ENCODE measurements around the gene PRKCE. TPM values are rescaled to one million over a fixed set of nuclear protein-coding genes. Genes with fewer than 3 reads are reported as not detected.
A peak's percentile ranks its signal among the peaks of the same experiment; 100 is the strongest.

Gene PRKCE
- total RNA-seq, 2 experiments from 2014 or later, result 24.9 to 26.2 TPM

GRCh38 chr2:45653122-45653913 lies 1.8 kb downstream of the PRKCE start:
- H3K27ac Mint-ChIP-seq, result peak overlapping the region; percentile 82
- intact Hi-C loops (cut with DNase I, micrococcal nuclease), result loop anchor here (5.0 kb wide), 2 partner anchors 86 to 884 kb away; no protein-coding TSS in a partner anchor
- ATAC-seq (ENCODE audit: poor library complexity) (no peak), DNase-seq (no peak)
- no peak for TF ChIP-seq CTCF (IDR thresholded peaks at IDR 0.05)
- H3K27me3 Mint-ChIP-seq, result peaks cover 5% of the 10 kb centered on the region
- Histone ChIP-seq H3K4me3 (ENCODE audit: low read length) (peak overlapping the region; percentile 80), H3K27ac (ENCODE audit: low read depth in 1 of 2, low read length in 2 of 2) (no peak overlapping the region), H3K9me3 (ENCODE audit: control insufficient read depth in 1 of 2, insufficient read depth in 1 of 2, low read length in 2 of 2) (no peaks in the 10 kb centered on the region), H3K36me3 (ENCODE audit: insufficient read depth, low read length) (no peaks in the 10 kb centered on the region), H3K4me1 (ENCODE audit: insufficient read depth, low read length) (peaks cover 21% of the 10 kb centered on the region), H3K27me3 (ENCODE audit: control insufficient read depth in 1 of 2, insufficient read depth in 2 of 2, low read length in 2 of 2) (no peaks in the 10 kb centered on the region)
- CTCF ChIA-PET, result interaction anchor here (0.6 to 1.0 kb wide), 2 partner anchors 96 to 125 kb away, joined by 3 read pairs; no protein-coding TSS in a partner anchor
- POLR2A ChIA-PET, result interaction anchor here (1.4 kb wide), 1 partner anchor 9 kb away, joined by 3 read pairs; no protein-coding TSS in a partner anchor
- peaks cover 37% of the 10 kb centered on the region for H3K4me1 Mint-ChIP-seq (ENCODE audit: low read depth)
- peaks cover 22% of the 10 kb centered on the region for H3K36me3 Mint-ChIP-seq (ENCODE audit: low read depth)
- H3K4me3 Mint-ChIP-seq, result peak overlapping the region; percentile 97
- H3K9me3 Mint-ChIP-seq, result no peaks in the 10 kb centered on the region

- Histone ChIP-seq H3K27me3 (ENCODE audit: control insufficient read depth in 1 of 2, insufficient read depth in 2 of 2, low read length in 2 of 2) (no peaks in the 10 kb centered on the region), H3K4me3 (ENCODE audit: low read length) (no peak overlapping the region), H3K4me1 (ENCODE audit: insufficient read depth, low read length) (peaks cover 20% of the 10 kb centered on the region), H3K9me3 (ENCODE audit: control insufficient read depth in 1 of 2, insufficient read depth in 1 of 2, low read length in 2 of 2) (no peaks in the 10 kb centered on the region), H3K36me3 (ENCODE audit: insufficient read depth, low read length) (no peaks in the 10 kb centered on the region), H3K27ac (ENCODE audit: low read depth in 1 of 2, low read length in 2 of 2) (no peak overlapping the region)
- ATAC-seq (ENCODE audit: poor library complexity) (no peak), DNase-seq (no peak)
- Mint-ChIP-seq H3K27ac (no peak overlapping the region), H3K9me3 (no peaks in the 10 kb centered on the region), H3K27me3 (peaks cover 5% of the 10 kb centered on the region), H3K4me3 (peak overlapping the region; percentile 63), H3K4me1 (ENCODE audit: low read depth) (peaks cover 36% of the 10 kb centered on the region), H3K36me3 (ENCODE audit: low read depth) (peaks cover 22% of the 10 kb centered on the region)
- no peak for TF ChIP-seq CTCF (IDR thresholded peaks at IDR 0.05)
- POLR2A ChIA-PET, result interaction anchor here (0.7 kb wide), 1 partner anchor 1224 kb away, joined by 3 read pairs; no protein-coding TSS in a partner anchor
- intact Hi-C loops (cut with DNase I, micrococcal nuclease), result loop anchor here (5.0 kb wide), 2 partner anchors 87 to 883 kb away; no protein-coding TSS in a partner anchor
- CTCF ChIA-PET, result no interaction called here
Observed at GRCh38 chr2:45654250-45654649, 2.8 kb downstream of the PRKCE start.

GRCh38 chr2:45661828-45662227 lies 10.4 kb downstream of the PRKCE start:
- H3K4me1 ChIP-seq (ENCODE audit: insufficient read depth, low read length), result no peaks in the 10 kb centered on the region
- no peaks in the 10 kb centered on the region for H3K27me3 Mint-ChIP-seq
- H3K9me3 ChIP-seq (ENCODE audit: control insufficient read depth in 1 of 2, insufficient read depth in 1 of 2, low read length in 2 of 2), result no peaks in the 10 kb centered on the region
- intact Hi-C loops (cut with DNase I, micrococcal nuclease), result no loop called here
- no peak overlapping the region for H3K27ac Mint-ChIP-seq
- H3K4me3 Mint-ChIP-seq, result no peak overlapping the region
- H3K4me3 ChIP-seq (ENCODE audit: low read length), result no peak overlapping the region
- no peak overlapping the region for H3K27ac ChIP-seq (ENCODE audit: low read depth in 1 of 2, low read length in 2 of 2)
- ATAC-seq (ENCODE audit: poor library complexity) (no peak), DNase-seq (no peak)
- CTCF ChIA-PET, result interaction anchor here (0.9 to 1.2 kb wide), 3 partner anchors 18 to 117 kb away, joined by 3 to 4 read pairs (median 3); no protein-coding TSS in a partner anchor
- POLR2A ChIA-PET, result interaction anchor here (1.1 kb wide), 1 partner anchor 9 kb away, joined by 3 read pairs; no protein-coding TSS in a partner anchor
- no peaks in the 10 kb centered on the region for H3K36me3 Mint-ChIP-seq (ENCODE audit: low read depth)
- TF ChIP-seq CTCF (IDR thresholded peaks at IDR 0.05), result no peak
- H3K4me1 Mint-ChIP-seq (ENCODE audit: low read depth), result no peaks in the 10 kb centered on the region
- H3K9me3 Mint-ChIP-seq, result no peaks in the 10 kb centered on the region
- no peaks in the 10 kb centered on the region for H3K27me3 ChIP-seq (ENCODE audit: control insufficient read depth in 1 of 2, insufficient read depth in 2 of 2, low read length in 2 of 2)
- H3K36me3 ChIP-seq (ENCODE audit: insufficient read depth, low read length), result no peaks in the 10 kb centered on the region
